Chondrocyte (in vitro differentiated cells): ENCODE measurements around the gene BRINP2. TPM values are rescaled to one million over a fixed set of nuclear protein-coding genes. Genes with fewer than 3 reads are reported as not detected.

Experiments
- DNase-seq: peaks from one replicate; pipeline ENCODE4 v3.0.0; 2021; ENCODE audit warnings: mixed read lengths, low spot score
- H3K27ac Mint-ChIP-seq: one replicate; pipeline ENCODE4 v1.8.0; 2021; ENCODE audit warnings: mild to moderate bottlenecking, moderate library complexity, mixed read lengths; ENCODE audit not compliant: unreplicated experiment
- H3K27me3 Mint-ChIP-seq: 2 replicates; pipeline ENCODE4 v1.8.0; 2021; ENCODE audit warnings: low read depth, mixed read lengths
- H3K36me3 Mint-ChIP-seq: 2 replicates; pipeline ENCODE4 v1.8.0; 2021; ENCODE audit warnings: low read depth, mixed read lengths
- H3K4me1 Mint-ChIP-seq: 2 replicates; pipeline ENCODE4 v1.8.0; 2021; ENCODE audit warnings: low read depth, mild to moderate bottlenecking, mixed read lengths
- H3K4me3 Mint-ChIP-seq: one replicate; pipeline ENCODE4 v1.8.0; 2021; ENCODE audit warnings: mild to moderate bottlenecking, moderate library complexity, mixed read lengths; ENCODE audit not compliant: unreplicated experiment
- H3K9me3 Mint-ChIP-seq: 2 replicates; pipeline ENCODE4 v1.8.0; 2021; ENCODE audit warnings: low read depth, mixed read lengths
- total RNA-seq: library from RNA; stranded (reverse); gene quantifications from 3 replicates; pipeline ENCODE4 v1.2.1, GENCODE V29; 2021
- TF ChIP-seq, protein P1 (sequence below): fragments of 200-600 bp; sonication (generic); IDR thresholded peaks from 2 replicates; pipeline ENCODE4 v1.5.0; 2021; ENCODE audit warnings: antibody characterized with exemption, mild to moderate bottlenecking, moderate library complexity

The BRINP2 gene
- total RNA-seq, 1 donor from 2014 or later: not detected

DNA sequence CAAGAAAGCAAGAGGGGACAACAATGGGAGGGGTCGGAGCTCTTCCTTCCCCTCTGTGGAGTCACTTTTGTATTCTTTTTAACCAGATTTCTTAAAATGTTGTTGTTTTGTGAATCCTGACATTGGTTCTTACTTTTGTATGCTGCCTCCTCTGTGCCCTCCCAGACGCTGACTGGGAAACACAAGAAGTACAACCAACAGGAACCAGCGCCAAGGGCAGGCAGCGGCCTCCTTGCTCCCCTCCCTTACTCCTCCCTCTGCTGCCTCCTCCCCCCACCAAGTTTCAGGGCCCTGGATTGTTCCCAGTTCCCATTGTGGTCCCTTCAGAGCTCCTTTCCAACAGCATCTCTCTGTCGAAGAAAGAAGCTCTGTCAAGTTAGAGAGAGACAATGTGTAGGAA is 111.1 kb downstream of the BRINP2 start:
- Mint-ChIP-seq H3K36me3 (peaks cover 2% of the 10 kb centered on the region), H3K27me3 (peaks cover 69% of the 10 kb centered on the region), H3K9me3 (no peaks in the 10 kb centered on the region), H3K4me1 (no peaks in the 10 kb centered on the region), H3K4me3 (no peak overlapping the region), H3K27ac (no peak overlapping the region)
- TF ChIP-seq, protein P1, sequence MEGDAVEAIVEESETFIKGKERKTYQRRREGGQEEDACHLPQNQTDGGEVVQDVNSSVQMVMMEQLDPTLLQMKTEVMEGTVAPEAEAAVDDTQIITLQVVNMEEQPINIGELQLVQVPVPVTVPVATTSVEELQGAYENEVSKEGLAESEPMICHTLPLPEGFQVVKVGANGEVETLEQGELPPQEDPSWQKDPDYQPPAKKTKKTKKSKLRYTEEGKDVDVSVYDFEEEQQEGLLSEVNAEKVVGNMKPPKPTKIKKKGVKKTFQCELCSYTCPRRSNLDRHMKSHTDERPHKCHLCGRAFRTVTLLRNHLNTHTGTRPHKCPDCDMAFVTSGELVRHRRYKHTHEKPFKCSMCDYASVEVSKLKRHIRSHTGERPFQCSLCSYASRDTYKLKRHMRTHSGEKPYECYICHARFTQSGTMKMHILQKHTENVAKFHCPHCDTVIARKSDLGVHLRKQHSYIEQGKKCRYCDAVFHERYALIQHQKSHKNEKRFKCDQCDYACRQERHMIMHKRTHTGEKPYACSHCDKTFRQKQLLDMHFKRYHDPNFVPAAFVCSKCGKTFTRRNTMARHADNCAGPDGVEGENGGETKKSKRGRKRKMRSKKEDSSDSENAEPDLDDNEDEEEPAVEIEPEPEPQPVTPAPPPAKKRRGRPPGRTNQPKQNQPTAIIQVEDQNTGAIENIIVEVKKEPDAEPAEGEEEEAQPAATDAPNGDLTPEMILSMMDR: no peak
- DNase-seq: no peak

DNA sequence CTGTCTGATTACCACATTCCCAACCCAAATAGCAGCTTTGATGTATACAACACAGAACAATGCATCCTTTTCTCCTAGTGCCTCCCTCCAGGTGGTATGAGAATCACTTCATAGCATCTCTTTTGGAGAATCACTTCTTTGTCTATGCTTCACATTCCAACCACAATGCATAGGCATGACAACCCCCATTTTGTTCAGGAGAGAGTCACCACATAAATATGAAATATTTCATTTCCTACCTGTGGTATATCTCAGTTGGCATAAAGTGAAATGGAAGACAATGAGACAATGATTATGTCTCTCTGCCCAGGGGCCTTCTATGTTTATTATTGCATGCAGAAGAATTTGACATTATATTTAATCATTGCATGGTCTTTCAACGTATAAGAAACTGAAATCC is 112.2 kb downstream of the BRINP2 start:
- no peak overlapping the region for H3K27ac Mint-ChIP-seq
- H3K36me3 Mint-ChIP-seq: peaks cover 2% of the 10 kb centered on the region
- H3K27me3 Mint-ChIP-seq: peaks cover 72% of the 10 kb centered on the region
- no peak for DNase-seq
- H3K4me1 Mint-ChIP-seq: no peaks in the 10 kb centered on the region
- no peak overlapping the region for H3K4me3 Mint-ChIP-seq
- H3K9me3 Mint-ChIP-seq: no peaks in the 10 kb centered on the region
- TF ChIP-seq, protein P1: no peak

DNA sequence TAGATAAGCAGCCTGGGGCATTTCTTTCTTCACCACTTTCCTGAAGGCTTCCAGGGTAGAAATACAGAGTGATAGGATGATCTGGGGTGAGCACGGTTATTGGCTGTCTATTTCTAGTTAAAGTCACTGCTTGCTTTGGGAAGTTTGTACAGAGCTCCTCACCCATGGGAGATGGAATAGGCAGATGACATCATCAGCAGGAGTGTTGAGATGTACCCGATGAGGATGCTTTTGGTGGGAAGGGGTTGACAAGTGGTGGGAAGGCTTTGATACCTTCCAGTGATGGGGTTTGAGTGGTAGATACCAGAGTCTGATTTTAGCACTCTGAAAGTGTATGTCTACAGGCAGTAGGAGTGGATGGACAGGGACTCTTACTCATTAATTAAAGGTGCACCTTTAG is 112.6 kb downstream of the BRINP2 start:
- Mint-ChIP-seq H3K27ac (no peak overlapping the region), H3K27me3 (peaks cover 74% of the 10 kb centered on the region), H3K9me3 (no peaks in the 10 kb centered on the region), H3K36me3 (peaks cover 2% of the 10 kb centered on the region), H3K4me1 (no peaks in the 10 kb centered on the region), H3K4me3 (no peak overlapping the region)
- TF ChIP-seq, protein P1: no peak
- DNase-seq: no peak

DNA sequence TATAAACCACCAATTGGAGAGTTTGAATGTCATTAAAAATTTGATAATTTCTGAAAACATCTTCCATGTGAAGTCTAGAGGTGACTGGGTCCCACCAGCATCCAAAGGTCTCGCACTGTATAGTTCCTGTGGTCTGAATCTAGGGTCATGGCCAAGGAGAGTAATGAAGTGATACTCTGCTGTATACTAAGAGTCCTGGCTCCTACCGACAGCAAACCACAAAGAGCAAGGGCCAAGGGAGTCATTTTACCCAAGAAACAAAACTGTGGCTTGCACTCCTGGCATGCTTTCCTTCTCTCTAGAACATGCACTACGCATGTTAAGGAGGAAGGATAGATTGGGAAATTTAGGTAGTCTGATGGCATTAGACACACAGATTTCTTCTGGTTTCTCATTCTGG is 115.6 kb downstream of the BRINP2 start:
- Mint-ChIP-seq H3K36me3 (peaks cover 2% of the 10 kb centered on the region), H3K4me1 (no peaks in the 10 kb centered on the region), H3K27ac (no peak overlapping the region), H3K27me3 (peaks cover 48% of the 10 kb centered on the region), H3K4me3 (no peak overlapping the region), H3K9me3 (no peaks in the 10 kb centered on the region)
- TF ChIP-seq, protein P1: no peak
- DNase-seq: no peak

DNA sequence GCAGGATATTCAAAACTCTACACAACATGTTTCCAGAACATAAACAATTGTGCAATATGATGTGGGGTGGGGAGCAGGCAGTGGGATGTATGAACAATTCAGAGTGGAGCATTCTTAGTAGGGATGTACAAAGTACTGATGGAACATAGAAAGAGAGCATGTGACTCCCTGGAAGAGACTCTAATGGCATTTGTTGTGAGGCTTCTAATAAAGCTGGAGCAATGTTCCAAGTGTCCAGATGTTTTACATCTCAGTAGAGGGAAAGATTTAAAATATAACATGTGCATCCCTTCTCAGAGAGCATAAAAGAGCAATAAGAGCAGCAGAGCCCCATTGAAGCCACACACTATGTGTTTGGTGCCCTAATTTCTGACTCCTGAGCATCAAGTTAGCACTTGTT is 116.5 kb downstream of the BRINP2 start:
- DNase-seq: no peak
- Mint-ChIP-seq H3K36me3 (peaks cover 2% of the 10 kb centered on the region), H3K4me3 (no peak overlapping the region), H3K9me3 (no peaks in the 10 kb centered on the region), H3K4me1 (no peaks in the 10 kb centered on the region), H3K27ac (no peak overlapping the region), H3K27me3 (peaks cover 51% of the 10 kb centered on the region)
- TF ChIP-seq, protein P1: no peak
